GM21447 (cell line): ENCODE data around the gene TMEM135.

Experiments used
- ATAC-seq: cut with Tn5 transposase; IDR thresholded peaks from one replicate; pipeline ENCODE4 v1.9.1; 2021; ENCODE audit not compliant: unreplicated experiment

Gene TMEM135

DNA sequence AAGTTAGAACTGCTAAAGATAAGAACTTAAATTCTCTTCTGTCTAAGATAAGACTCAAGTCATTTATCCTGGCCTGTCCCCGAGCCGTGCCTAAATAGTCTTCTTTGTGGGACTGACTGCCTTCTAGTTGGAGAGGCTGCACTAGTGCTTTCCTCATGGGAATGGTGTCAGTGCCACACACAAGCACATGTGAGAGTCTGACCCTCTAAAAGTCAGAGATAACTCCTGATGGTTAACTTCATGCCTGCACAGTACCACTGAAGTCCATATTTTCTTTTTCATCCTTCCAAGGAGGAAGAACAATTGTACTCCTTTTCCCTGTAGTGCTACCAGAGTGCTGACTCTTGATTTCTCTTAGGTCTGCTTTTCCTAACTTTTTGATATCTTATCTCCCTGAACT, 309.7 kb downstream of the TMEM135 start:
- no peak for ATAC-seq

DNA sequence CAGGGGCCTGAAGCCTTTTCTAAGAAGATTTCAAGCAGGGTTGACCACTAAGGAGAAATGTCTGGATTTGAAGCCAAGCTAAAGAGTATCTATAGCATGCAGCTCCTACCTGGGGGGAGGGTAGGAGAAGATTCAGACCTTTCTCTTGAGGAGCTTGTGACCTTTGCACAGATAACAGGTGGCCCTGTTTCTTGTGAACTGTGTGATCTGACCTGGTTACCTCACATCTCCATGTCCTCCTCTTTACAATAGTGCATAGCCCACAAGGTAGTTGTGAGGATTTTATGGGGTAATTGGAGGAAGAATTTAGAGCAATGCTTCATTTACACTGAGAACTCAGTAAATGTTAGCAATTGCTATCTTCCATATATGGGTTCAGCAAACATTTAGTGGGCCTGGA, 310.1 kb downstream of the TMEM135 start:
- ATAC-seq, result no peak

DNA sequence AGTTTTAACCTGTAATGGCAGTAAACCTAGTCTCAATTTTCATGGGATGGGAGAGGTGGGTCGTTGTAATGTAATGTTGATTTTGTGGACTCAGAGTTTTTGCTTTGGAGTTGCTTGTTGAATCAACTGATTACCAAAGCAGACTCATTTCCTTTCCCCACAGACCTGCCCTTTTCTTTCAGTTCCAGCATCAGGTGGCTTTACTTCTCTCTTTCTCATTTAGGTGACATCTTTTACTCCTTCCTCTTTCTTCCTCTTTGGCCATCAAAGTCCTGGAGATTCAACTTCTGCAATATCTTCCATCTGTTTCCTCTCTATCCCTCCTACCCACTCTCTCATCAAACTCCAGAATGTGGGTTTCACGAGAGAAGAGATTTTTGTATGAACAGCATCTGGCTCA, 313.9 kb downstream of the TMEM135 start:
- ATAC-seq, result no peak

DNA sequence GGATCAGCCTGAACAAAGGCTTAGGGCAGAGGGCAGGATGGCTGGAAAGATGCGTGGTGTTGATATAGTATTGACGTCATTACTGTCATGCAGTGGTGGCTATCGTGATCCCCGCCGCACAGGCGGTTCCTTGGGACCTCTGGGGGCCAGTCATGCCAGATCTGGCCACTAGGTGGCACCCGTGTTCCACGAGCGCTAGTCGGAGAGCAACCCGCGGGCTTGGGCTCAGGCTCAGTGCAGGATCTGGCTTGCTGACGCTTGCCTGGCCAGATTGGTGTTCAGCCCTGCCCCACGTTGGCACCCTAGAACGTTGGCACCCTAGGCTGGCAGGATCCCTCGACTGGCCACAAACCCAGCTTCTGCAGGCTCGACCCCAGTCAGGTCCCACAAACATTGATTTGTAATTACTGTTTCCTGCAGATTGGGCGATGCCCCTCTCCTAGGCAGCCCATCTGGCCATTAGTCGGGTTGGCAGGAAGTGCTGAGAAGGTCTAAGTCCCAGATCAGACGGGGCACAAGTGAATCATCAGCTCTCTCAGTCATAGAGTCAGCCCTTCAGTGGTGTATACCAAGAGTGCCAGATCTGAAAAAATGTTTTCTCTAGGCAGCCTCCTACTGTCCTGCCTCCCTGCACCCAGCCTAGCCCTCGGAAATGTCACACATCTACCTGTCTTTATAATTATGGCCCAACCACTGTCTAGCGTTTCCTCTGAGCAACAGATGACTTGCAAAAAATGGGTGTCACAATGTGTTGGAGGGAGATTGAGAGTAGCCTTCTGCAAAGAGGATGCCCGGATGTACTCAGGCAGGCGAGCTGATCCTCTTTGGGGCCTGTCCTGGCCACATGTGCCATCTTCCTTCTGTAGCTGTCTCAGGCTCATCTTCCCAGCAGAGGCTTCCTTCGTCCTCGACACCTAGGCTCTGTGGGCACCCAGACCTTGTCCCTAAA, 315.3 kb downstream of the TMEM135 start:
- peak; percentile 97 for ATAC-seq

DNA sequence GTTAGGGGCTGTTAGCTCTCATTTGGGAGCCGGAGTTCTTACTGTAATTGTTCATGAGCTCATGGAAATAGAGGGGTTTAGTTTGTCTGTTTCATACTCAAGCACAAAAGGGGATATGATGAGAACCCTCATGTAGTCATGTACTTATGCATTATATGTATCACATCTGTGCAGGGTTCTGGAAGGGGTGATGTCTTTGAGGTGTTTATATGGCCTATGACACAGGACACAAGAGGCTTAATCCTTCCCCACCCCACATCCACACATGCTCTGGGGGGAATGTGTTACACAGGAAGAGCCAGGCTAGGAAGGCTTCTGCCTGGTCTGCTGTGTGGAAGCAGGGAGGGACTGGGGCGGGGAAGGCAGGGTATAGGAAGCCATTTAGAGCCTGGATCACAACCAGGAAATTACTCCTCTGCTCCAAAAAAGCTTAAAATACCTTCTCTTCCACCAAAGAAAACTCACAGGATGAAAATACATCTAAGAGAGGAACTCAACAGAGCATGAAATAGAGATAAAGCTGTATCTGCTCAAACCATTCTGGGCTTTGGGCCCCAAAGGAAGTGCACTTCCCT, 316.1 kb downstream of the TMEM135 start:
- no peak for ATAC-seq

- ATAC-seq, result no peak
Measured at GRCh38 chr11:87355596-87355995, 317.9 kb downstream of the TMEM135 start.

GRCh38 chr11:87356428-87356827, 318.7 kb downstream of the TMEM135 start:
- ATAC-seq, result no peak

- ATAC-seq, result no peak
Measured at GRCh38 chr11:87358461-87358860, 320.7 kb downstream of the TMEM135 start.

GRCh38 chr11:87359401-87359800, 321.7 kb downstream of the TMEM135 start:
- no peak for ATAC-seq

DNA sequence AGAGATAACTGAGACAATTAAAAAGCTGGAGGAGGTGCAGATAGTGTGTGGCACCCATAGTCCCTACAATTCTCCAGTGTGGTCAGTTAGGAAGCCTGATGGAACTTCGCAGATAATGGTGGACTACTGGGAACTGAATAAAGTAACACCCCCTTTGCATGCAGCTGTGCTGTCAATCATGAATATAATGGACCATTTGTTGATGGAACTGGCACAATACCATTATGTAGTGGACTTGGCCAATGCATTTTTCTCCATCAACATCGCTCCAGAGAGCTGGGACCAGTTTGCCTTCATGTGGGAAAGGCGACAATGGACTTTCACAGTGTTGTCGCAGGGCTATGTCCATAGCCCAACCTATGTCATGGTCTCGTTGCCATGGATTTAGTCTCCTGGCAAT, 324.2 kb downstream of the TMEM135 start:
- no peak for ATAC-seq

DNA sequence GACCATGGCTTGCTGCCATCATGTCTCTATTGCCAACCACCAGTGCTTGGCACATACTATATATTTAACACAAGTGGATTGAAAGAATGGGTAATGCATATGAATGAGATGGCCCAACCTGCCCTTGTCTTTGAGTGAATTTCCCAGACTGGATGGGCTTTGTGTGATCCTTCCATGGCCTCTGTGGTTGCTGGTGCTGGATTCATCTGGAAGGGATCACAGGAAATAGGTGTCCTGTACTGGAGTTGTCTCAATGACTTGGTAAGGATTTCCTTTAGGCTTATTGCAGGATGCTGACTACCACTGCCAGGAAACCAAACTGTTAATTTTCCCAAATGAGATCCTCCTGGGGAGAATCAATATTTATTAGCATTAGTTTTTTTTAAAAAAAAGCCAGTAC, 328.6 kb downstream of the TMEM135 start:
- ATAC-seq, result no peak

- ATAC-seq, result no peak
Measured at GRCh38 chr11:87366763-87367405, 329.1 kb downstream of the TMEM135 start.

GRCh38 chr11:87368151-87368550, 330.4 kb downstream of the TMEM135 start:
- no peak for ATAC-seq

GRCh38 chr11:87368858-87369480, 331.2 kb downstream of the TMEM135 start:
- ATAC-seq, result no peak

DNA sequence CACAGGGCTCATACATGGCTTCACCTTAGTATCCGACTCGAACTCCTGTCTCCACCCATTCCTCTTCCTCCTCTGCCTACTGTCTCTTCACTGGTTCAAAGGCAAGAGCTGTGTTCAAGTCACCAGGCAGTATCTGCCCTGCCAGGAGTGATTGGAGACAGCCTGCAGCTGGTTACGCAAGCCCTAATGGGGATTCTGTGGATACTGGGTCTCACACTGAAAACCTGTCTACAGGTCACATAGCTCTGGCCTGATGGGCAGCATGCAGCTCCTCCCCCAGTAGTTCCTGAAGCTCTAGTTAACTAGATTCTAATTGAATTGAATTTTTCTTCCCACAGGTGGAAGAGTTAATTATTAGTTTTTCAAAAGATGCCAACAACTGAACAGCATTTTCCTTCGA, 332.2 kb downstream of the TMEM135 start:
- ATAC-seq, result no peak

DNA sequence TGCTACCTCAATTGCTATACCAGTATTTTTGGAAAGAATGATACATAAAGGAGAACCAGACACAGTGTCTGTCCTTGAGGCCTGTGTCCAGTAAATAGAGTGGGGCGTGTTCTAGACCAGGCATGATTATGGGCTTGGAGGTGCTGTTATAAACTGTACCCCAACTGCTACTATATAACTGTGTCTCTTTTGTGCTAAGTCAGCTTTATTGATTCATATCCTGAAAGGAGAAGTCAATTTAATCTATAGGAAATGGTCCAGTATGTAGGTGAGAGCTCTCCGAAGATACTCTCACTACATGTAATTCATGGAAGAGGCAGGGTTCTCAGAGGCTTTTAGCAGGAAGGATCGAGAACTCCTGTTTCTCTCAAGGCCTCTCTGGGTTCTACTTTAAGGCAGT, 334.3 kb downstream of the TMEM135 start:
- no peak for ATAC-seq
